T-helper 1 cell (primary cell): Measurements from ENCODE around the gene ST6GALNAC3.
"Not testable (repeated sequence)": the region's sequence is repeated elsewhere in the genome, so short reads cannot be mapped to it uniquely, and the experiment has no call there.

Experiments used
- DNase-seq, 5 donors: peaks; one replicate each; pipeline ENCODE4 v3.0.0-alpha.2; 2012 to 2020

The ST6GALNAC3 gene

DNA sequence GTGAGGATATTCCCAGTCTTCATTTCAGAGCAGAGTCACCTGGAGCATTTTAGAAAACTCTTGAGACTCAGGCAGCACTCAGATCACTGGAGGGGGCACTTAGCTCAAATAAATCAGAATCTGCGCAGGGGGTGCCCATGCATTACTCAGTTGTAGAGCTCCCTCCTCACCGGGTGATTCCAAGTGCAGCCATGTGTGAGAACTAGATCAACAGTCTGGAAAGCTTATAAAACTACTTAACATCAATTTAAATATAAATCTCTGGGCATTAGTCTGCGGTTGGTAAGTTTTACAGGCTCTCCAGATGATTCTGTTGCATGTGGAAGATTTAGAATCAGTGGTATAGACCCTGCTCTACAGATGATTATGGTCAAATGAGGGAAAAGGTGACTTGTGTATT lies 128.6 kb downstream of the ST6GALNAC3 start:
- no peak for DNase-seq

DNA sequence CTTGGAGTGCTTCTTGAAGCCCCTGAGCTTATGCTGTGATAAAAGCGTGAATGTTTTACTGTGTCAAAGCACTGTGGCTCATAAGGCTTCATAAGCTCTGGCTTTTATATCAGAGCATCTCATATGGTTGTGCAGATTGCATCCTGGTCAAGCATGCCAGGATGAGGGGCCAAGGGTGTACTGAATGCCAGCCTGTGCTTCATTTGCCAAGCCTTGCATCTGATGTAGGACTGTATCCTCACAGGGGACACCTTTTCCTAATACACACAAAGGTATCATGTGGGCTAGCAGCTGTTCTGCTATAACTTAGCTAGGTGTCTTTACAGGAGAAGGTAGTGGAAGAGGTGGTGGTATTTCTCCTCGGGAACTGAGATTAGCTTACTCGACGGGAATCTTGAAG lies 134.7 kb downstream of the ST6GALNAC3 start:
- DNase-seq, result no peak

DNA sequence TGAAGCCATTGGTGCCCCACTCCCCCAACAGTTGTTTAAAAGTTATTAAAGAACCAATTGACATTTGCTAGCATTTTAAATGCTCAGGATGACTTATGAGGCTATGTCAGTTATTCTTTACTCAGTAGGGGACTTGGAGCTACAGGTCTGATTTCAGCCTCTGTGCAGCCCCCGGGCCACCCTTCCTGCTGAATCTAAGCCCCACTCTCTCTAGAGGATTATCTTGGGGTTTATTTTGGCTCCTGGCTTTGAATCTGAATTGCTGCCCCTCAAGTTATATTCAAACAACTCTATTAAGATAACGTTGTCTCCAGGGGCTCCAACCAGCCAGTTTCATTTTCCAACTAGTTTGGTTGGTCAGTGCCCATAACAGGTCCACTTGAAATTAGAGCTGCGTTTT lies 135.1 kb downstream of the ST6GALNAC3 start:
- DNase-seq, result no peak

DNA sequence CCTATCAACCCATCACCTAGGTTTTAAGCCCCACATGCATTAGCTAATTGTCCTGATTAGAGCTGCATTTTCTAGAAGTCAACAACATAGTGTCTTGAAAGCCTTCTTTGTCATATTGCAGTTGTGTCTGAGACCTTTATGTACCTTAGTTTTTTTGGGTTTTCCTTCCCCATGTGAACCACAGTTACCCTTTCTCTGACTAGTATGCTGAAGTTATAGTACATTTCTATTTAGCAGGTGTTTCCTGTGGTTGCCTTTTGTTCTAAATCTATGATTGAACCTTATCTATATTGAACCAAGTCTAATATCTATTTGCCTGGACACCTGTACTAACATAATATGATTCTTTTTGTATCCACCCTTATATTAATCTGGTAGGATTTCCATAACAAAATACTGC lies 135.6 kb downstream of the ST6GALNAC3 start:
- no peak for DNase-seq

DNA sequence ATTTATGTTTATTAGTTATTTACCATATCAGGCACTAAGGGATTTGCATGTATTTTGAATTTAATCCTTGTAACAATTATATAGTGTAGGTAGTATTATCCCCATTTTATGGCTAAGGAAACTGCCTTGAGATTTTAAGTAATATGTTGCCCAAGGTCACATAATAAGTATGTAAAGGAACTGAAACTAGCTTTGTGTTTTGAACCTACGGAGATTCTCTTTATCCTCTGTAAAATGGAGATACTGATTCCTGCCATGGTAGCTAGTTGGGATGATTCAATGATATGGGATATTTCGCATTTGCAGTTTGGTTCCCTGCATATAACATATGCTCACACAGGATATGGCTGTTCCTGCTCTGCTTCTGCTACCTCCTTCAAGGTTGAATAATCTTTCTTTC lies 144.3 kb downstream of the ST6GALNAC3 start:
- DNase-seq, result no peak

DNA sequence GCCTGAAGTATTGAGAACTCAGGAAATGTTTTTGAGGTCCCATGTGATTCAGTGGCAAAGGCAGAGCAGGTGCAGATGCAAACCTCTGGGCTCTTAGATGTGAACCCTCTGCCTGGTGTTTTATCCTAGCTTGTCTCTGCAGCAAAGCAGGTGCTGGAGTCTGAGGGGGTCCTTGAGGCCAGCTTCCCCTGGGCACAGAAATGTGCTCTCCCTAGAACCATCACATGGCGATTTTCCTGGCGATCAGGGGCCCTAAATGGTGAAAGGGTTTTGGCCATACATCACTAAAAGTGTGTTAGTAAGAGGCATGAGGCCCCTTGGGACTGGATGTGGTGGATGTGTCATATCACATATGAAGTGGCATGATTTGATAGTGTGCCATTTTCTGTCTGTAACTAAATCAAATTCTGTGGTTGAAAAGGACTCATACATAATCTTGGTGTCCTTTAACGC lies 144.8 kb downstream of the ST6GALNAC3 start:
- DNase-seq, result no peak

DNA sequence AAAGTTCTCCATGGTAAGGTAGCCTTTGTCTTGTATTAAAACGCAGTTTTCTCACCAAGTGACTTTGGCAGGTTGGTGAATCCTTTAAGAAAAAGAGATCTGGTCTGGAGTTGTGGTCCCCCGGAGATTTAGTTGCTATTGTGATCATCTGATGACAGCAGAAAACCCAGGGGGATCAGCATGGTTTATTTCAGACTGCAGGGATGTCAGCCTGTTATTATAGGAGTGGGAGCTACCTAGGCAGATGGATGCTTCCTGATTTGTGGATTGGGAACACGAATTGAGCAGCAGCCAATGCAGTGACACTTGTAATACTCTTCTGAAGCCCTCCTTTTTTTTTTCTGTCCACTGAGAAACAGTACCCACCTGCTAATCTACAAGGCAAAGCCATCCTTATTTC lies 150.2 kb downstream of the ST6GALNAC3 start:
- DNase-seq, result no peak

DNA sequence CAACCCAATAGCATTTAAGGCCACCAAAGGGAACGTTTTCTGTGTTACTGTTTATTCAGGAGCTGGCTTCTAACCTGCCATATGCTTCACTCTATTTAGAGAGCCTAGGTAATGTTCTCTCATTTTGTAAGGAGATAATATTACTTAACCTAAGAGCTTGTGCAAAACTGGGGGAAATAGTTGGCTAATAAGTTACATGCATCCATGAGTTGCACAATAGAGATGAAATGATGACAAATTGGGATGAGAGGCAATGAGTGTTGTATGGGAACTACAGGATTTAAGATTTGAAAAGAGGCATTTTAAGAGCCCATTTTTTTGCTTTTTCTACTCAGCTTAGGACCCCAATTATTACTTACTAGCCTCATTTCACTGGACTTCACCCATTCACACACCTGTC lies 151.0 kb downstream of the ST6GALNAC3 start:
- no peak for DNase-seq

DNA sequence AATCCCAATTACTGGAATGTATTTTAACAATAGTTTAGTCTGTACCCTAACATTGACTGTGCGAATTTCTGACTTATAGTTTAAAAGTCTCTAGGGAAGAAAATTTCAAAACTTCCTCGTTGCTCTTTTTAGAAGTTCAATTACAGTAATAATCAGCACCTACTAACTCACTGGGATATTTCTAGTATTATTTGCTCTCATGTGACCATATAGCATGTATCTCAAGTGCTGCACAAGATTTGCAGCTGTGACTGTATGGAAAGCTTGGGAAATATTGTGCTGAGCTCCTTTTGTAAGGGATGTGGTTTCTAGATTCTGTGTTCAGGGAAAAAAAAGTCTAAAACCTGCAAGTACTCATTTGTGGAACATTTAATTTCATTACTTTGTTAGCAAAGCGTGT lies 153.1 kb downstream of the ST6GALNAC3 start:
- no peak for DNase-seq

DNA sequence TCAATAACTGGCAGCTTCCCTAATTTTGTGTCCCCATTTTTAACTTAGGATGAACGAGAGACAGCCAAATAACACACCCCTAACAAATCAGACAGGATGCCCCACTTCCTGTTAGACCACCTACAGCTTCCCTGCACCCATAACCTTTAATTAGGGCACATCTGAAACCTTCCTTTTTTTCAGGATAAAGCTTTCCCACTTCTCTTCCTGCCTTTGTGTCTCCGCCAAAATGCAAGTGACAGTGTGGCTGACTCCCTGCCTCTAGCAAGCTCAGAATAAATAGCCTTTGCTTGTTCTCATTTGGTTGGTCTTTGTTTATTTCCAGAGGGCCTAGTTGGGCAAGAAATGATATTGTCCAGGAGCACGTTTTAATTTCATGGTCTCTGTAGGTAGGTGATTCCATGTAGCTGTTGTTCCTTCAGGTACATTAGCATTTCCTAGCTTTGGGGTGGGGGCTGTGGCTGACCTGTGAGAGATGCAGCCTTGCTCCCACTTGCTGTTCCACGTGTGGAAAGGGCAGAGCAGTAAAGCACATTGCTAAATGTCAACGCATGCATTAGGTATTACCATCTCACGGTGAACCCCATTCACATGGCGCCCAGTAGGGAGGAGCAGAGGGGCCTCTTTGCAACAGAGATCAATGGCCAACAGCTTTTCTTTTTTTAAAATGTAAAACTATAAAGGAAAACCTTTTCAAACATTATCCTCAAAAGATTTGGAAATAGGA lies 154.9 kb downstream of the ST6GALNAC3 start:
- DNase-seq, result no peak

DNA sequence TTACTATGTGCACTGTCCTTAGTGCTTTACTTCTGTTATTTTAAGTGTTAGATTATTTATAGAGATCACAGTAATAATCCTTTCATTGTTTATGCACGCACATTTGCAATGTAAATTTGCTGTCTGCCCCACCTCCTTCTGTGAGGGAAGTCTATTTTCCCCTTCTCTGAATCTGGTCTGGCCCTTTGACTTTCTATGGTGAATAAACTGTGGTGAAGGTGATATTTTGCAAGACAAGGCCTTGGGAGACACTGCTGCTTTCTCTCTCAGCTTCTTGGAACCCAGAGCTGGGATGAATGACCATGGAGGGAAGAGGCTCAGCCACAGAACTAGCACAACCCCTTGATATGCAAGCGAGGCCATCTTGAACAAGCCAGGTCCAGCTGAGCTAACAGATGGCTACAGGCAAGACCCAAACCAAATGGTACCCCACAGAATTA lies 156.3 kb downstream of the ST6GALNAC3 start:
- DNase-seq, result no peak

DNA sequence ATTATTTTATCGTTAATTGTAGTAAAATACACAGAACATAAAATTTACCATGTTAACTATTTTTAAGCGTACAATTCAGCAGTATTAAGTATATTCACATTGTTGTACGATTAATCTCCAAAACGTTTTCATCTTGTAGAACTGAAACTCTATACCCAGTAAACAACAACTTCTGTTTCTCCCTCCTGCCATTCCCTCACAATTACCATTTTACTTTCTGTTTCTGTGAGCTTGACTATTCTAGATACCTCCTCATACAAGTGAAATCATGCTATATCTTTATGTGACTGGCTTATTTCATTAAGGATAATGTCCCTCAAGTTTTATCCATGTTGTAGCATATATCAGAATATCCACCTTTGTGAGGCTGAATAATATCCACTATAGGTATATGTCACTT lies 156.8 kb downstream of the ST6GALNAC3 start:
- no peak for DNase-seq

DNA sequence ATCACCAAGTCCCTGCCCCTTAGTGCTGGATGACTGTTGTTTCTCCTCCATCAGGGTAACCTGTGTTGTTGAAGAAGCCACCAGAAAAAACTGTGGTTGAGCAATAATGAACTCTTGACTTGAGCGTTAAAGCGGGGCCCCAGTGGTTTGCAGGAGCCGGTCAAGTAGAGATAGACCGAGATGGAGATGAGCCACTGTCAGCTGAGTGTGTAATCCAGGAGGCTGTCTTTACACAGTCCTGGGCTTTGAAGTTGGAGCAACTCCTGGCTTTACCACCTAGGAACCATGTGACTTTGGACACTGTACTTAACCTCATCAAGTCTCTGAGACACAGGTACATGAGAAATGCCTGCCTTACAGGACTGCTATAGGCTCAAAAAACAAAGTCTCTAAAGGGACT lies 158.1 kb downstream of the ST6GALNAC3 start:
- DNase-seq, result no peak

DNA sequence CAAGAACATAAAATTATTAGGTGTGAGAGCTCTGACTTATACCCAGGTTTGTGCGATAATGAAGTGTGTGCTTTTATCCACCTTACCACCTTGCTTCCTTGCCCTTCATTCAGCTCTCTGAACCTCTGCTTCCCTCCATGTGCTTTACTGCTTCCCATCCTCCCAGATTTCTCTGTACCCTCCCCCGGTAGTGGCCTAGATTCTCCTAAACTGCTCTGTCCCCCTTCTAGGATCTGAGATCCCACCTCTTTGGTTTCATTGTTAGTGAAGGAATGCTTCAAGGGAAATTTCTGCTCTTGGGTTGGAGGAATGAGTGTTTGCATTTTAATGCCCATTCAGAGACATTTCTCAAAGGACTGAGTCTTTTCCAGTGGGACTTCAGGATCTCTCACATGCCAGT lies 159.5 kb downstream of the ST6GALNAC3 start:
- no peak for DNase-seq

DNA sequence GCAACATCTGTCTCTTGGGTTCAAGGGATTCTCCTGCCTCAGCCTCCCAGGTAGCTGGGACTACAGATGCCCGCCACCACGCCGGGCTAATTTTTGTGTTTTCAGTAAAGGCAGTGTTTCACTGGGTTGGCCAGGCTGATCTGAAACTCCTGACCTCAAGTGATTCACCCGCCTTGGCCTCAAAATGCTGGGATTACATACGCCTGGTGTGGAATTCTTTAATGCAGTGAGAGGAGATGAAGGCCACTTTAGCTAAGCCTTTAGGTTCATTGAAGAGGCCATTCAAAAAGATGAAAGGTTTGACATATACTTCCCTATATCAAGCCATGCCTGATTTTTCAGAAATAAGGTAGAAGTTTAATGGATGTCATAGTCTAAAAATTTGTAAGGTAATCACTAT lies 162.7 kb downstream of the ST6GALNAC3 start:
- DNase-seq, result no peak

DNA sequence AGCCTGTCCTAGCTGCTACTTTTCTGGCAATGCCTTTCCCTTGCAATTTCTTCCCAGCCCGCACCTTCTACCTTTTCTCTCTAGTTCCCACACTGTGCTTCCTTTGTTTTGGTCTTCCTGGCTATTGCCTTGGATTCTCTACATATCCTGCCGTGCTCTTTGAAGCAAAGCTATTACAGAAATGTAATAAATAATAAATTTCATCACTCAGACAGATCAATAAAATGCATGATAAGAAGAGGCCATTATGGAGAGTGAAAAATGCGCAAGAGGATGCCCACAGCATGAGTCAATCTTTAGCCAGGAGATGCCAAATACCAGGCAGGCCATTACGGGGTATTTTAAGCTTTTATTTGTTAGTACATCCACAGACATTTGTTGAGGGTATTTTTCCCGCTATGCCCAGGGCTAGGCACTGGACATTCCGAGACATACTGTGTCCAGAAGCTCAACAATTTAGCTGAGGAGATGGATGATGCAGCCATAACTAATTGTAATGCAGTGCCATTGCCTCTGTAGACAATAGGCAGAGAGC lies 163.6 kb downstream of the ST6GALNAC3 start:
- DNase-seq, result no peak

DNA sequence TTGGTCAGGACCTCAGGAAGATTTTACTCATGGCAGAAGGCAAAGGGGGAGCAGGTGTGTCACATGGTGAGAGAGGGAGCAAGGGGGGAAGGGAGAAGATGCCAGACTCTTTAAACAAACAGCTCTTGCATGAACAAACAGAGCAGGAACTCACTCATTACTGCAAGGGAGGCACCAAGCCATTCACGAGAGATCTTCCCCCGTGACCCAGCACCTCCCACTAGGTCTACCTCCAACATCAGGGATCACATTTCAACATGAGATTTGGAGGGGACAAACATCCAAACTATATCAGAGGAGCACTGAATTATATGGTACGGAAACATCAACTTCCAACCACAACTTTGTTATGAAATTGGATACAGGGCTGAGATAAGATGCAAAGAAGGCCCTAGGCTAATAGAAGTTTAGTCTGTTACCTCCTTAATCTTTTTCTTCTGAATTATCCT lies 164.9 kb downstream of the ST6GALNAC3 start:
- DNase-seq, result no peak

DNA sequence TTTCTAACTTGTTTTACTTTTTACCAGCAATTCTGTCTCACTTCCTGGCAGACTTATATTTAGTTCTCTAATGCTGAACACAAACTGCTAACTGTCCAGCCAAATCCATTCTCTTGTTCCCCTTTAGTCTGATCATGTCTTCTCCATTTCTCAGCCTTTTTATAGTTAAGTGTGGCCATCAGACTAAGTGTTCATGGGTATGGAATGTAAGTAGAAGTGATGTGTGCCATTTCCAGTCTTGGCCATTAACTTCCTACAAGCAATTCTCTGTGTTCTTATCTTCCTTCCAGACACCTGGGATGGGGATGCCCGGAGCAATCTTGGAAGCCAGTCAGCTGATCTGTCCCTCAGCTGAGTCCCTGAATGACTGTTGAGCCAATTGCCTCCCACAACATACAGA lies 165.8 kb downstream of the ST6GALNAC3 start:
- DNase-seq, result no peak

DNA sequence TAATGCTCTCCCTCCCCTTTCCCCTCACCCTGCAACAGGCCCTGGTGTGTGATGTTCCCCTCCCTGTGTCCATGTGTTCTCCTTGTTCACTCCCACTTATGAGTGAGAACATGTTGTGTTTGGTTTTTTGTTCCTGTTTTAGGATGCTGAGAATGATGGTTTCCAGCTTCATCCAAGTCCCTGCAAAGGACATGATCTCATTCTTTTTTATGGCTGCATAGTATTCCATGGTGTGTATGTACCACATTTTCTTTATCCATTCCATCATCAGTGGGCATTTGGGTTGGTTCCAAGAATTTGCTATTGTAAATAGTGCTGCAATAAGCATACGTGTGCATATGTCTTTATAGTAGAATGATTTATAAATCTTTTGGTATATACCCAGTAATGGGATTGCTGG lies 168.0 kb downstream of the ST6GALNAC3 start:
- not testable (repeated sequence) for DNase-seq

DNA sequence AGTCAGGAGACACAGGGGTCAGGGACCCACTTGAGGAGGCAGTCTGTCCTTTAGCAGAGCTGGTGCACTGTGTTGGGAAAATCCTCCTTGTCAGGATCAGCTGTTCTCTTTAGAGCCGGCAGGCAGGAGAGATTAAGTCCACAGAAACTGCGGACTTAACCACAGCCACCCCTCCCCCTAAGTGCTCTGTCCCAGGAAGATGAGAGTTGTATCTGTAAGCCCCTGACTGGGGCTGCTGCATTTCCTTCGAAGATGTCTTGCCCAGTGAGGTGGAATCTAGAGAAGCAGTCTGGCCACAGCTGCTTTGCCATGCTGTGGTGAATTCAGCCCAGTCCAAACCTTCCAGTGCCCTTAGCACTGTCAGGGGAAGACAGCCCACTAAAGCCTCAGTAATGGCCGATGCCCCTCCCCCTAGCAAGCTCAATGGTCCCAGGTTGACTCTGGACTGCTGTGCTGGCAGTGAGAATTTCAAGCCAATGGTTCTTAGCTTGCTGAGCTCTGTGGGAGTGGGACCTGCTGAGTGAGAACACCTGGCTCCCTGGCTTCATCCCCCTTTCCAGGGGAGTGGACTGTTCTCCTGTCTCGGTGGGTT lies 172.8 kb downstream of the ST6GALNAC3 start:
- DNase-seq, result no peak

DNA sequence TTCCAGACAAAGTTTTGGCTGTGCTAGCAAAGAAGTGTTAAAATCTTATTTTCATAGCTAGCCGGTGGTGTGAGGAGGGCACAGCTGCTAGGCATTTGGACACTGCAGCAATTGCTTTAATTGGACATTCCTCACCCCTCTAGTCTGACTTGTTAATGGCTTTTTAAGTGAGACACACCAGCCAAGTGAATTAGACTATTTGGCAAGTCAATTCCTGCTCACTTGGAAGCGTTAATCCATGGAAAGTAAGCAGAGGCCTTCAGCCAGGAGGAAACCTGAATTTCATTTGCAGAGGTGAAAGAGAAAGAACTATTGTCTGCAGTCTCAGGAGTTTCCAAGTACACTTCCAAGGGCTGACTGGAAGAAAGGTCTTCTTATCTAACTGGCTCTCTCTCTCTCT lies 175.7 kb downstream of the ST6GALNAC3 start:
- DNase-seq, result no peak

DNA sequence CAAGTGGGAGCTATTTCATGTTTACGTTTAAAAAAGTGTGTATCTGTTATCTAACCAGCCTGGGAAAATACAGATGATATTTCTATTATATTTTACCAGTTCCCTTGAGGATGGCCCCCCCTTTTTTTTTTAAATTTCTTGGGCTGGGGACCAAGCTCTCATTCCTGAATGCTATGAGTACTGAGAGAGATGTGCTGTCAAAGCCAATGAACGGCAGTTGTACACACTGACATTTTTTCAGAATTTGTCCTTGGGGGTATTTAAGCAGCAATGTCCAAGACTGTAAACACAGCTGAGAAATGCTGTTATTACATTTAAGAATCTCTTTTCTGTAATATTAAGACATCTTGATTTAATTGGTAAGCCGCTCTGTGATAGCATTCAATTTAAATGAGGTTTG lies 177.9 kb downstream of the ST6GALNAC3 start:
- no peak for DNase-seq

DNA sequence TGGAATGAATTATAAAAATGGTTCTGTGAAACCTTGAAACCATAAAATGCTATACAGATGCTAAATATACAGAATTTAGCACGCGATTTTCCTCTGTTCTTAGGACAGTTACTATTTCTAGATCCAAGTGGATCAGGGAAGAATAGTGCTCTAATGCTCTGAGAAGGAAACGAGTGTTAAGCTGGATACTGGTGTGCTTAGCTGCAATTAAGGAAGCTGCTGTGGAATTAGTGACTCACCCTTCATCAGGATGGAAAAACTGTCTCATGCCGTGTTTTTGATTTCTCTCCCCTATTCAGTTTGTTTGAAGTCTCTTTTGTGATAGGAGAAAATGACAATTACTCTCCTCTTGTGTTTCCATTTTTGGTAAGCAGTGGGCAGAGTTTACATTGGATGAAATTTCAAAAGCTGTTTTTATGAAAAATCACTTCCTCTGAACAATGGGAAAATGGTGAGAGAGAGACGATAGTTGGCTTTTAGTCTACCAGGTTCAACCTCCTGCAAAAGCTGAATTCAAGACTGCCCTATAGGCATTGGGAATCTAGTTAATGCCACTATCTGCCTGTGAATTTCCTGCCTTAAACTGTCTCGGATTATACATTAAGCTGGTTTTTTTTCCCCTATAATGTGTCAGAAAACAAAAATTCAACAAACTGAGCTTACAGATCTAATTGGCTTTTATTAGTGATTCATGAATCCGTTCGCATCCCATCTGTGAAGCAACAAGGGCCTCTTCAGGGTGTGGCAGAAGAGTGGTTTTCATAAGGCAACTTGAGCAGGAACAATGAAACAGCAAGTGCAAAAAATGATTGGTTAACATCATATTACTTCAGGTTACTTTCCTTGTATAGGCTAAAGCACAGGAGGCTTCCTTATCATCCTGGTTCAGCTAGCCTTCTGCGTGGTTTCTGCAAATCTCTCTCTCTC lies 179.8 kb downstream of the ST6GALNAC3 start:
- no peak for DNase-seq
